ENCODE results near the gene LRCH3.

LRCH3 gene

DNA sequence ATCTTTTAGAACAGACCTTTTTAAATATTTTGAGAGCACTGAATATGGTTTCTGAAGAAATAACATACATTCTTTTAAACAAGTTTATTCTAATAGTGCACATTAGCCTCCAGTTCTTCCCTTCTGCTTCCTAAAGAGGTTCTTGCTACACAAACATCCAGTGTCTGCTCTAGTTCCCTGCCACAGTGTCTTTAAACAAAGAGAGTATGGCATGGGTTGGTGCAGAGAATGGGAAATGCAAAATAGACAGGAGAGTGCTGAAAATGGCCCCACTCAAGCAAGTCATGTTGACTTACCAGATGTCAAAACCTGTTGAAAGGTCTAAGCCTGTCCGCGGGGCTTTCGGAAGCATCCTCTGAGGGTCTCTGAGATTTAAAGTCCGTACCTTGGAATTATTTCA lies 86.8 kb downstream of the LRCH3 start:
- TF ChIP-seq, protein P1, sequence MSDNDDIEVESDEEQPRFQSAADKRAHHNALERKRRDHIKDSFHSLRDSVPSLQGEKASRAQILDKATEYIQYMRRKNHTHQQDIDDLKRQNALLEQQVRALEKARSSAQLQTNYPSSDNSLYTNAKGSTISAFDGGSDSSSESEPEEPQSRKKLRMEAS (IDR thresholded peaks at IDR 0.05): no peak
- TF ChIP-seq EP300 (IDR thresholded peaks at IDR 0.05; ENCODE audit: borderline replicate concordance) (no peak), YY1 (IDR thresholded peaks at IDR 0.05; ENCODE audit: low read depth) (no peak)

DNA sequence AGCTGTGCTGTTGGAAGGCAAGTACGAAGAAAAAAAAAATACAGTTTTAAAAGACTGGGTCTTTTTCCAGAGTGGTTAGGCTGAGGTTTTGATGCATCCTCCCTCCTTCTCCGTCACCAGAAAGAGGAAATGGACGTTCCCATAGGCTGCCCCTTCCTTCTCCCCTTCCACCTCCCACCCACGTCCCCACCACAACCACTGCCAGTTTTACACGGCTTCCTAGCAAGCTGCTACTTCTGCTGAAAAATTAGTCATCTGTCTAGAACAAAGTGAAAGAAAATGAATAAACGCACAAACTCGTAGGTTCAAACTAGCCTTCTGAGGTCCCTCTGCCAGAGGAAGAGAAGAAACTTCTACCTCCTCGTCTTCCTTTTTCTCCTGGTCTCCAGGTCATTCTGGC lies 87.4 kb downstream of the LRCH3 start:
- TF ChIP-seq TEAD4 (IDR thresholded peaks at IDR 0.05) (no peak), TCF12 (IDR thresholded peaks at IDR 0.05; ENCODE audit: low read depth) (no peak), CREB1 (IDR thresholded peaks at IDR 0.05; ENCODE audit: low read depth) (no peak), EP300 (IDR thresholded peaks at IDR 0.05; ENCODE audit: borderline replicate concordance) (no peak), TAF1 (IDR thresholded peaks at IDR 0.05; ENCODE audit: low read depth) (no peak)
- TF ChIP-seq, protein P2, sequence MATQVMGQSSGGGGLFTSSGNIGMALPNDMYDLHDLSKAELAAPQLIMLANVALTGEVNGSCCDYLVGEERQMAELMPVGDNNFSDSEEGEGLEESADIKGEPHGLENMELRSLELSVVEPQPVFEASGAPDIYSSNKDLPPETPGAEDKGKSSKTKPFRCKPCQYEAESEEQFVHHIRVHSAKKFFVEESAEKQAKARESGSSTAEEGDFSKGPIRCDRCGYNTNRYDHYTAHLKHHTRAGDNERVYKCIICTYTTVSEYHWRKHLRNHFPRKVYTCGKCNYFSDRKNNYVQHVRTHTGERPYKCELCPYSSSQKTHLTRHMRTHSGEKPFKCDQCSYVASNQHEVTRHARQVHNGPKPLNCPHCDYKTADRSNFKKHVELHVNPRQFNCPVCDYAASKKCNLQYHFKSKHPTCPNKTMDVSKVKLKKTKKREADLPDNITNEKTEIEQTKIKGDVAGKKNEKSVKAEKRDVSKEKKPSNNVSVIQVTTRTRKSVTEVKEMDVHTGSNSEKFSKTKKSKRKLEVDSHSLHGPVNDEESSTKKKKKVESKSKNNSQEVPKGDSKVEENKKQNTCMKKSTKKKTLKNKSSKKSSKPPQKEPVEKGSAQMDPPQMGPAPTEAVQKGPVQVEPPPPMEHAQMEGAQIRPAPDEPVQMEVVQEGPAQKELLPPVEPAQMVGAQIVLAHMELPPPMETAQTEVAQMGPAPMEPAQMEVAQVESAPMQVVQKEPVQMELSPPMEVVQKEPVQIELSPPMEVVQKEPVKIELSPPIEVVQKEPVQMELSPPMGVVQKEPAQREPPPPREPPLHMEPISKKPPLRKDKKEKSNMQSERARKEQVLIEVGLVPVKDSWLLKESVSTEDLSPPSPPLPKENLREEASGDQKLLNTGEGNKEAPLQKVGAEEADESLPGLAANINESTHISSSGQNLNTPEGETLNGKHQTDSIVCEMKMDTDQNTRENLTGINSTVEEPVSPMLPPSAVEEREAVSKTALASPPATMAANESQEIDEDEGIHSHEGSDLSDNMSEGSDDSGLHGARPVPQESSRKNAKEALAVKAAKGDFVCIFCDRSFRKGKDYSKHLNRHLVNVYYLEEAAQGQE (IDR thresholded peaks at IDR 0.05; ENCODE audit: low read depth): no peak

DNA sequence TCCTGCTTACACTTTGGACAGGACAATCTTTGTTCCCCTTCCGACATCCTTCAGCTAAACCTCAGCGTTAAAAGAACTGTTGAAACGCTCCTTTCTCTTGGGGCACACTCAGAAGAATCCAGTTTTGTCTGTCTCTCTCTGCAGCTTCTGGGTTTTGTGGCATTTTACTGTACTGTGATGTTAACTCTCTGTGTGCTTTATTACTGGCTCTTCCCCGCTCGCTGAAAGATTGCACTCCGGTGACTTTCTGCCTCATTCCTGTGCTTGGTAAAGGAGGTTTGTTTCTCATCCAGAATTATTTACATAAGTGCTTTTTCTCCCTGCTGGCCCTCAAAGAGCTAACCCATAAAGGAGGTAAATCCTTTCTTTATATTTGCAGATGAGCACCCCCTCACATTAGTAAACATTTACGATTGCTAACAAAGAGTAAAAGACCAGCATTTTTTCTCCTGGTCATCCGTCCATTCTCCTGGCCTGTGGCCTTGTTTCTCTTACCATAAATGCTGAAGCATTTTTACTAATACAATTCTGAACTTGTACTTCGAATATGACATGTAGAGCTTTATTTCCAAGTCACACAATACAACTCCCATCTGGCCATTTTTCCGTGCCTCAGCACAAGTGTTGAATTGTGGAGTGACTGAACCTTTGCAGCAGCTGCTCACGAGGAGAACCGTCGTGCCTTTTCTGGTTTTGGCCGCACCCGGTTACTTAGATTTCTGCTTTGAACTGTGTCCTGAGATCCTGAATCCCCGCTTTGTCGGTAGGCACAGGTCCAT lies 89.6 kb downstream of the LRCH3 start:
- TF ChIP-seq, protein P1 (IDR thresholded peaks at IDR 0.05): no peak
- no peak for TF ChIP-seq TCF12 (IDR thresholded peaks at IDR 0.05; ENCODE audit: low read depth)
- no peak for TF ChIP-seq NFIC (IDR thresholded peaks at IDR 0.05)
- TF ChIP-seq, protein P2 (IDR thresholded peaks at IDR 0.05; ENCODE audit: low read depth): no peak
- no peak for TF ChIP-seq CEBPB (IDR thresholded peaks at IDR 0.05)
- TF ChIP-seq FOXM1 (IDR thresholded peaks at IDR 0.05; ENCODE audit: borderline replicate concordance, low read depth): no peak

DNA sequence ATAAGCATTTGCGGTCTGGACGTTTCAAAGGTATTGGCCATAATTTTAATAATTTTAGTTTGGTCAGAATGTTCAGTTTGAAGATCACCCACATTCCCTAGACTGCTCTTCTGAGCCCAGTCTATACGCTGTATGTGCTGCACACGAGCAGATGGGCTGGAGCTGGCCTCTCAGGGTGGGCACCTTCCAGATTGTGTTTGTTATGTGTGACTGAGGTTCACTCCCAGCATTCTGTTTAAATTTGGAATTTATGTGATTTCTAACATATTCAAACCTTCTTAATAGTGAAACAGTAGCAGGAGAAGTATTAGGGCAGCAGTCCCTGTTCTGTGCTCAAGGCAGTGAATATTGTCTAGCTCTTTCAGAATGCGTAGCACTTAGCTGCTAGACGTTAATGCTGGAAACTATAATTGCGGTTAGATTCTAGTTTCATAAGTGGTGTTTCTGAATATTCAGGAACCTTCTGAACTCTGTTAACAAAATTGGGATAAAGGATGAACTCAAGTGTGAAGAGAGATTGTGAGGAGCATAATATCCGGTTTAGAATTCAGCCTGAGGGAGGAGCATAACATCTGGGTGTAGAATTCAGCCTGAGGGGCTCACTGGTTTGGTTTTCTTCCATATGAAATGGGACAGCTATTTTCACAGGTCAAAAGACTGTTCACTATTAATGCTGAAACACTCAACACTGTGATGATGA lies 90.4 kb downstream of the LRCH3 start:
- TF ChIP-seq TCF12 (IDR thresholded peaks at IDR 0.05; ENCODE audit: low read depth) (no peak), ZBTB7A (IDR thresholded peaks at IDR 0.05; ENCODE audit: low read depth) (no peak), RAD21 (IDR thresholded peaks at IDR 0.05; ENCODE audit: low read depth) (no peak), FOXM1 (IDR thresholded peaks at IDR 0.05; ENCODE audit: borderline replicate concordance, low read depth) (no peak), EGR1 (IDR thresholded peaks at IDR 0.05) (no peak), TAF1 (IDR thresholded peaks at IDR 0.05; ENCODE audit: low read depth) (no peak), NFIC (IDR thresholded peaks at IDR 0.05) (no peak)
- TF ChIP-seq, protein P1 (IDR thresholded peaks at IDR 0.05): no peak

DNA sequence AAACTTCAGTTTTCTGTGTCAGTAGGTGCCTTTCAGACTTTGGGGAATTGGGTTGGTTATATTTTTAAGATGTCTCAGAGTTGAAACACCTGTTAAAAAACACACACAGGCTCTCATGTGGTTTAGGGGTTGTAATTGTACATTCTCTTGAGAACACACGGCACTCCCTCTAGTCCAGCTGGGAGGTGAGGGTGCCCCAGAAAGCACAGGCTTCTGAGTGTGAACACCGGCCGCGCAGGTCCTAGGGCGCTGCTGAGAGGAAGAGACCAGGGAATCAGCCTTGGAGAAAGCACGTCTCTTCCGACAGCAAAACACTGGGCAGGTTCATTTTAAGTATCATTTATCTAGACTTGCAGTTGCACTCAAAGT lies 90.9 kb downstream of the LRCH3 start:
- TF ChIP-seq, protein P3, sequence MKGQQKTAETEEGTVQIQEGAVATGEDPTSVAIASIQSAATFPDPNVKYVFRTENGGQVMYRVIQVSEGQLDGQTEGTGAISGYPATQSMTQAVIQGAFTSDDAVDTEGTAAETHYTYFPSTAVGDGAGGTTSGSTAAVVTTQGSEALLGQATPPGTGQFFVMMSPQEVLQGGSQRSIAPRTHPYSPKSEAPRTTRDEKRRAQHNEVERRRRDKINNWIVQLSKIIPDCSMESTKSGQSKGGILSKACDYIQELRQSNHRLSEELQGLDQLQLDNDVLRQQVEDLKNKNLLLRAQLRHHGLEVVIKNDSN (IDR thresholded peaks at IDR 0.05): no peak
- TF ChIP-seq TAF1 (IDR thresholded peaks at IDR 0.05; ENCODE audit: low read depth) (no peak), RAD21 (IDR thresholded peaks at IDR 0.05; ENCODE audit: low read depth) (no peak), ZBTB7A (IDR thresholded peaks at IDR 0.05; ENCODE audit: low read depth) (no peak), EGR1 (IDR thresholded peaks at IDR 0.05) (no peak), EP300 (IDR thresholded peaks at IDR 0.05; ENCODE audit: borderline replicate concordance) (no peak), TEAD4 (IDR thresholded peaks at IDR 0.05) (no peak), FOXM1 (IDR thresholded peaks at IDR 0.05; ENCODE audit: borderline replicate concordance, low read depth) (no peak), CREB1 (IDR thresholded peaks at IDR 0.05; ENCODE audit: low read depth) (no peak), NFIC (IDR thresholded peaks at IDR 0.05) (no peak)
- TF ChIP-seq, protein P2 (IDR thresholded peaks at IDR 0.05; ENCODE audit: low read depth): no peak
- TF ChIP-seq, protein P1 (IDR thresholded peaks at IDR 0.05): no peak
